K562 (cell line): Measurements from ENCODE around the gene ARFGAP1. TPM values are rescaled to one million over a fixed set of nuclear protein-coding genes. Genes with fewer than 3 reads are reported as not detected.

ENCODE experiments used
- CBX2 ChIP-seq: fragments of 200-600 bp; sonication (generic); IDR thresholded peaks from one replicate; pipeline ENCODE4 v1.6.1; 2012; ENCODE audit warnings: mild to moderate bottlenecking, low read length, inconsistent platforms; ENCODE audit not compliant: insufficient read depth, poor library complexity, severe bottlenecking
- CXXC5 ChIP-seq: fragments of 250-450 bp; sonication (Bioruptor Pico); IDR thresholded peaks from 2 replicates; pipeline ENCODE4 v1.8.0; 2022; ENCODE audit warnings: inconsistent platforms, mild to moderate bottlenecking, moderate library complexity
- DDX20 ChIP-seq: fragments of 450-650 bp; IDR thresholded peaks from 2 replicates; pipeline ENCODE4 v1.6.1; 2016; ENCODE audit warnings: missing genetic modification characterization, low read depth, mild to moderate bottlenecking, missing compliant biosample characterization, moderate library complexity
- FUS ChIP-seq: fragments of 200-400 bp; formaldehyde crosslinking; optimal IDR thresholded peaks from 2 replicates; pipeline ENCODE3; 2017; ENCODE audit warnings: low read depth, low read length
- HNRNPL ChIP-seq: fragments of 200-400 bp; formaldehyde crosslinking; IDR thresholded peaks from 2 replicates; pipeline ENCODE4 v1.6.1; 2017; ENCODE audit warnings: low read depth, mild to moderate bottlenecking, low read length
- JUNB ChIP-seq: fragments of 450-650 bp; formaldehyde crosslinking; conservative IDR thresholded peaks from 2 replicates; pipeline ENCODE4 v1.4.0; 2020; ENCODE audit warnings: mild to moderate bottlenecking
- MAZ ChIP-seq, 2 experiments: fragments of 450-650 bp in 1 of 2; sonication (generic) in 1 of 2; formaldehyde crosslinking; IDR thresholded peaks in 1 of 2; conservative IDR thresholded peaks in 1 of 2; 2 replicates each; pipeline versions ENCODE4 v1.4.0 to v1.5.0; 2020; ENCODE audit warnings: mild to moderate bottlenecking in 1 of 2, missing genetic modification reagents in 1 of 2
- NFIC ChIP-seq: fragments of 450-650 bp; IDR thresholded peaks from 2 replicates; pipeline ENCODE4 v1.6.1; 2017; ENCODE audit warnings: mild to moderate bottlenecking, inconsistent platforms
- RAD21 ChIP-seq, 2 experiments: fragments of 250-450 bp in 1 of 2; fragments of 450-650 bp in 1 of 2; sonication (Bioruptor Pico) in 1 of 2; formaldehyde crosslinking in 1 of 2; IDR thresholded peaks in 1 of 2; conservative IDR thresholded peaks in 1 of 2; 2 replicates each; pipeline versions ENCODE4 v1.4.0 to v1.8.0; 2020 to 2022; ENCODE audit warnings: mild to moderate bottlenecking in 2 of 2, moderate library complexity in 1 of 2
- REST ChIP-seq, 2 experiments: fragments of 450-650 bp; formaldehyde crosslinking in 1 of 2; IDR thresholded peaks; 2 replicates each; pipeline versions ENCODE4 v1.4.0 to v1.6.1; 2014 to 2020; ENCODE audit warnings: mild to moderate bottlenecking in 2 of 2, borderline replicate concordance in 1 of 2, low read depth in 1 of 2
- TAF1 ChIP-seq: IDR thresholded peaks from 2 replicates; pipeline ENCODE4 v1.6.1; 2011; ENCODE audit warnings: mild to moderate bottlenecking, low read length, moderate library complexity; ENCODE audit not compliant: insufficient read depth, control insufficient read depth, severe bottlenecking; ENCODE audit errors: extremely low read depth
- ZFX ChIP-seq: sonication (generic); formaldehyde crosslinking; IDR thresholded peaks from 2 replicates; pipeline ENCODE4 v1.8.0; 2022; ENCODE audit warnings: mild to moderate bottlenecking, missing genetic modification reagents, moderate library complexity
- ZKSCAN1 ChIP-seq: fragments of 150-350 bp; IDR thresholded peaks from 2 replicates; pipeline ENCODE4 v1.6.1; 2016; ENCODE audit warnings: low read depth, low read length
- ZNF212 ChIP-seq: fragments of 450-650 bp; formaldehyde crosslinking; IDR thresholded peaks from 2 replicates; pipeline ENCODE4 v1.4.0; 2020; ENCODE audit warnings: mild to moderate bottlenecking
- ZNF583 ChIP-seq: fragments of 250-450 bp; sonication (Bioruptor Pico); IDR thresholded peaks from 2 replicates; pipeline ENCODE4 v1.4.0; 2020
- ZNF740 ChIP-seq, 3 experiments: fragments of 200-800 bp in 1 of 3; sonication (Bioruptor generic) in 1 of 3; sonication (generic) in 1 of 3; formaldehyde crosslinking in 1 of 3; IDR thresholded peaks; 2 replicates each; pipeline versions ENCODE4 v1.6.1 to v1.8.0; 2016 to 2022; ENCODE audit warnings: mild to moderate bottlenecking in 2 of 3, missing compliant biosample characterization in 2 of 3, missing genetic modification characterization in 2 of 3, missing genetic modification reagents in 1 of 3
- polyA plus RNA-seq, 8 experiments: library from polyadenylated mRNA; depleted of rRNA in 4 of 8; stranded (reverse) in 5 of 8; unstranded in 3 of 8; fragments of >200 nt; fragmentation: Nextera tagmentation in 2 of 8; fragmentation: Illumina TruSeq in 1 of 8; extraction: Ambion mirVana in 2 of 8; extraction: Trizol in 1 of 8; gene quantifications; 2 replicates each; pipeline versions ENCODE4 v1.2.1 to v1.2.3, GENCODE V29; 2011 to 2014; ENCODE audit warnings: inconsistent platforms in 1 of 8, missing spikeins in 1 of 8
- total RNA-seq, 7 experiments: library from RNA; depleted of rRNA in 6 of 7; stranded (reverse); fragments of >200 nt in 6 of 7; fragmentation: Illumina TruSeq in 2 of 7; extraction: Trizol in 2 of 7; gene quantifications; 2 replicates each; pipeline versions ENCODE4 v1.2.1 to v1.2.3, GENCODE V29; 2011 to 2021; ENCODE audit warnings: low replicate concordance in 1 of 7

The ARFGAP1 gene
- total and polyA plus RNA-seq, 9 of the 15 experiments (the other 6 are each of a cell fraction or from before 2014, with no cell fraction given) = 0.53 to 102 (median 33.5) TPM

- TF ChIP-seq REST (IDR thresholded peaks at IDR 0.05; ENCODE audit: borderline replicate concordance) (peak; percentile 65; the same call in 1 of the 2 replicates), REST (CRISPR knock-in tag; IDR thresholded peaks at IDR 0.05; ENCODE audit: low read depth) (no peak), JUNB (CRISPR knock-in tag) (no peak), HNRNPL (no peak), ZNF583 (no peak), DDX20 (tag) (no peak), FUS (no peak), TAF1 (no peak), MAZ (CRISPR knock-in tag; conservative IDR thresholded peaks at IDR 0.05 in 1 of 2, IDR thresholded peaks at IDR 0.05 in 1 of 2) (0 out of 4 replicates have a peak, but pooled peaks of 1 of the 2 experiments have one; percentile 18), RAD21 (CRISPR knock-in tag; conservative IDR thresholded peaks at IDR 0.05 in 1 of 2, IDR thresholded peaks at IDR 0.05 in 1 of 2) (peak in 1 of 2 experiments; percentile 78; a peak in 3 of 4 replicates), ZFX (CRISPR knock-in tag) (no peak), NFIC (no peak), CBX2 (no peak), ZKSCAN1 (no peak), ZNF212 (CRISPR knock-in tag) (no peak), CXXC5 (CRISPR knock-in tag) (no peak), ZNF740 (CRISPR knock-in tag; IDR thresholded peaks at IDR 0.05) (peak; percentile 78; the same call in 1 of the 2 replicates), ZNF740 (tag; IDR thresholded peaks at IDR 0.05) (no peak)
Measured at GRCh38 chr20:63309261-63310071, 36.9 kb downstream of the ARFGAP1 start (continued).
